ENCODE data around the gene MACROD2. TPM values are rescaled to one million over a fixed set of nuclear protein-coding genes. Genes with fewer than 3 reads are reported as not detected.

The MACROD2 gene
- total RNA-seq, 2 experiments from 2014 or later, result not detected

- Mint-ChIP-seq H3K4me1 (no peaks in the 10 kb centered on the region), H3K9me3 (peaks cover 13% of the 10 kb centered on the region), H3K36me3 (ENCODE audit: low read depth) (no peaks in the 10 kb centered on the region), H3K27ac (no peak overlapping the region), H3K4me3 (no peak overlapping the region), H3K27me3 (no peaks in the 10 kb centered on the region)
- POLR2A ChIA-PET, result no interaction called here
- DNase-seq, result no peak
- CTCF ChIA-PET, result no interaction called here
Measured at GRCh38 chr20:14481863-14482262, 486.5 kb downstream of the MACROD2 start.

- Mint-ChIP-seq H3K9me3 (peaks cover 10% of the 10 kb centered on the region), H3K4me1 (no peaks in the 10 kb centered on the region), H3K27me3 (no peaks in the 10 kb centered on the region), H3K4me3 (no peak overlapping the region), H3K27ac (no peak overlapping the region), H3K36me3 (ENCODE audit: low read depth) (no peaks in the 10 kb centered on the region)
- POLR2A ChIA-PET, result no interaction called here
- CTCF ChIA-PET, result no interaction called here
- no peak for DNase-seq
Measured at GRCh38 chr20:14488212-14488611, 492.9 kb downstream of the MACROD2 start.

- no peaks in the 10 kb centered on the region for H3K27me3 Mint-ChIP-seq
- H3K9me3 Mint-ChIP-seq, result peaks cover 10% of the 10 kb centered on the region
- H3K4me3 Mint-ChIP-seq, result no peak overlapping the region
- no peak overlapping the region for H3K27ac Mint-ChIP-seq
- ChIA-PET CTCF (no interaction called here), POLR2A (no interaction called here)
- no peaks in the 10 kb centered on the region for H3K4me1 Mint-ChIP-seq
- DNase-seq, result no peak
- no peaks in the 10 kb centered on the region for H3K36me3 Mint-ChIP-seq (ENCODE audit: low read depth)
Measured at GRCh38 chr20:14488756-14489479, 493.6 kb downstream of the MACROD2 start.

DNA sequence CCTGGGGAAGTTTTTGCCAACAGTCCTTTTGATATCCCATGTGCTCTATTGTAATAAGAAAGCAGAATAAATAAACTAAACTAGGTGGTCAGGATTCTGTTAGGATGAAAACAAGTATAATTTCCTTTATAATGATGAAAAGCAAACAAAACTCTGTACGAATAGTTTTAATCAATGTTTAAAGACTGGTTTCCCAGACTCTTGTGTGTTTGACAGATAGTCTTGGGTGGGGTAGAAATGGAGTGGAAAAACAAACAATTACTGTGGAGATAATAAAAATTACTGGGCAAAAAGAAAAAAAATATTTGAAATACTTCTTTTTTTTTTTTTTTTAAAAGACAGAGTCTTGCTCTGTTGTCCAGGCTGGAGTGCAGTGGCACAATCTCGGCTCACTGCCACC is 494.2 kb downstream of the MACROD2 start:
- H3K27me3 Mint-ChIP-seq, result no peaks in the 10 kb centered on the region
- POLR2A ChIA-PET, result no interaction called here
- DNase-seq, result no peak
- peaks cover 8% of the 10 kb centered on the region for H3K9me3 Mint-ChIP-seq
- CTCF ChIA-PET, result no interaction called here
- no peak overlapping the region for H3K4me3 Mint-ChIP-seq
- H3K27ac Mint-ChIP-seq, result no peak overlapping the region
- no peaks in the 10 kb centered on the region for H3K36me3 Mint-ChIP-seq (ENCODE audit: low read depth)
- no peaks in the 10 kb centered on the region for H3K4me1 Mint-ChIP-seq

- no peak for DNase-seq
- Mint-ChIP-seq H3K9me3 (no peaks in the 10 kb centered on the region), H3K36me3 (ENCODE audit: low read depth) (no peaks in the 10 kb centered on the region), H3K4me3 (no peak overlapping the region), H3K4me1 (no peaks in the 10 kb centered on the region), H3K27ac (no peak overlapping the region), H3K27me3 (no peaks in the 10 kb centered on the region)
- ChIA-PET CTCF (no interaction called here), POLR2A (no interaction called here)
Measured at GRCh38 chr20:14491436-14491835, 496.1 kb downstream of the MACROD2 start.

- no peaks in the 10 kb centered on the region for H3K36me3 Mint-ChIP-seq (ENCODE audit: low read depth)
- CTCF ChIA-PET, result no interaction called here
- no peaks in the 10 kb centered on the region for H3K4me1 Mint-ChIP-seq
- H3K9me3 Mint-ChIP-seq, result no peaks in the 10 kb centered on the region
- no peak for DNase-seq
- POLR2A ChIA-PET, result no interaction called here
- H3K27ac Mint-ChIP-seq, result no peak overlapping the region
- H3K4me3 Mint-ChIP-seq, result no peak overlapping the region
- H3K27me3 Mint-ChIP-seq, result no peaks in the 10 kb centered on the region
Measured at GRCh38 chr20:14493408-14493807, 498.1 kb downstream of the MACROD2 start.

- H3K9me3 Mint-ChIP-seq, result no peaks in the 10 kb centered on the region
- no peak overlapping the region for H3K4me3 Mint-ChIP-seq
- ChIA-PET CTCF (no interaction called here), POLR2A (no interaction called here)
- no peak overlapping the region for H3K27ac Mint-ChIP-seq
- no peak for DNase-seq
- no peaks in the 10 kb centered on the region for H3K4me1 Mint-ChIP-seq
- H3K36me3 Mint-ChIP-seq (ENCODE audit: low read depth), result no peaks in the 10 kb centered on the region
- H3K27me3 Mint-ChIP-seq, result no peaks in the 10 kb centered on the region
Measured at GRCh38 chr20:14494355-14494754, 499.0 kb downstream of the MACROD2 start.

- H3K27me3 Mint-ChIP-seq, result no peaks in the 10 kb centered on the region
- ChIA-PET CTCF (no interaction called here), POLR2A (no interaction called here)
- DNase-seq, result no peak
- H3K4me3 Mint-ChIP-seq, result no peak overlapping the region
- H3K9me3 Mint-ChIP-seq, result peaks cover 2% of the 10 kb centered on the region
- H3K36me3 Mint-ChIP-seq (ENCODE audit: low read depth), result no peaks in the 10 kb centered on the region
- H3K27ac Mint-ChIP-seq, result no peak overlapping the region
- H3K4me1 Mint-ChIP-seq, result no peaks in the 10 kb centered on the region
Measured at GRCh38 chr20:14495066-14495465, 499.8 kb downstream of the MACROD2 start.

GRCh38 chr20:14497004-14497403 is 501.7 kb downstream of the MACROD2 start:
- ChIA-PET CTCF (no interaction called here), POLR2A (no interaction called here)

GRCh38 chr20:14498772-14499171 is 503.5 kb downstream of the MACROD2 start:
- Mint-ChIP-seq H3K27me3 (no peaks in the 10 kb centered on the region), H3K36me3 (ENCODE audit: low read depth) (no peaks in the 10 kb centered on the region), H3K4me1 (no peaks in the 10 kb centered on the region), H3K4me3 (no peak overlapping the region), H3K9me3 (peaks cover 4% of the 10 kb centered on the region), H3K27ac (no peak overlapping the region)
- DNase-seq, result no peak
- ChIA-PET POLR2A (no interaction called here), CTCF (no interaction called here)

More at GRCh38 chr20:14497004-14497403, 501.7 kb downstream of the MACROD2 start:
- Mint-ChIP-seq H3K9me3 (peaks cover 2% of the 10 kb centered on the region), H3K4me3 (no peak overlapping the region), H3K27me3 (no peaks in the 10 kb centered on the region), H3K36me3 (ENCODE audit: low read depth) (no peaks in the 10 kb centered on the region), H3K4me1 (no peaks in the 10 kb centered on the region), H3K27ac (no peak overlapping the region)
- no peak for DNase-seq

GRCh38 chr20:14505476-14505875 is 510.2 kb downstream of the MACROD2 start:
- H3K36me3 Mint-ChIP-seq (ENCODE audit: low read depth), result no peaks in the 10 kb centered on the region
- CTCF ChIA-PET, result no interaction called here
- POLR2A ChIA-PET, result no interaction called here
- no peak overlapping the region for H3K4me3 Mint-ChIP-seq
- DNase-seq, result no peak
- H3K9me3 Mint-ChIP-seq, result peaks cover 5% of the 10 kb centered on the region
- no peaks in the 10 kb centered on the region for H3K27me3 Mint-ChIP-seq
- H3K4me1 Mint-ChIP-seq, result no peaks in the 10 kb centered on the region
- no peak overlapping the region for H3K27ac Mint-ChIP-seq

DNA sequence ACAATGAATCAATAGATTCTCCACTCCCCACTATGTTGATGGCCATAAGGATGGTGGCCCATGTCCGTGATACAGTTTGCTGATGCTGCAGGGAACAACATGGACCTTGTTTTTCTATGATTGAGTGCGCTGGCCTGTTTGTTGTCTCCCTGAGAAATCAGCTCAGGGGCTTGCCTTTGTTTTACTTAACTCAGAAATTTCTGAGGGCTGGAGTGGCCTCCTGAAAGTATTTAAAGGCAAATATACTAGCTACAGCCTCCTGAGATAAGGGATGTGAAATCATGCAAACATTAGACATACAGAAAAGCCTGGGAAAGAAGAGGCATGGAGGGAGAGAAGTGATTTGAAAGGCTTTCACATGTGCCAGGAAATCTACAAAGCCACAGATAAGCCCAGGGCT is 512.4 kb downstream of the MACROD2 start:
- POLR2A ChIA-PET, result no interaction called here
- CTCF ChIA-PET, result no interaction called here
- no peaks in the 10 kb centered on the region for H3K4me1 Mint-ChIP-seq
- no peak overlapping the region for H3K4me3 Mint-ChIP-seq
- peaks cover 9% of the 10 kb centered on the region for H3K9me3 Mint-ChIP-seq
- no peak for DNase-seq
- no peaks in the 10 kb centered on the region for H3K27me3 Mint-ChIP-seq
- no peaks in the 10 kb centered on the region for H3K36me3 Mint-ChIP-seq (ENCODE audit: low read depth)
- no peak overlapping the region for H3K27ac Mint-ChIP-seq

- H3K9me3 Mint-ChIP-seq, result peaks cover 9% of the 10 kb centered on the region
- no peaks in the 10 kb centered on the region for H3K27me3 Mint-ChIP-seq
- H3K4me3 Mint-ChIP-seq, result no peak overlapping the region
- H3K4me1 Mint-ChIP-seq, result no peaks in the 10 kb centered on the region
- no peak overlapping the region for H3K27ac Mint-ChIP-seq
- no peaks in the 10 kb centered on the region for H3K36me3 Mint-ChIP-seq (ENCODE audit: low read depth)
- ChIA-PET CTCF (no interaction called here), POLR2A (no interaction called here)
- DNase-seq, result no peak
Measured at GRCh38 chr20:14510341-14510740, 515.0 kb downstream of the MACROD2 start.

- DNase-seq, result no peak
- Mint-ChIP-seq H3K36me3 (ENCODE audit: low read depth) (no peaks in the 10 kb centered on the region), H3K4me1 (no peaks in the 10 kb centered on the region), H3K9me3 (peaks cover 14% of the 10 kb centered on the region), H3K27ac (no peak overlapping the region), H3K27me3 (no peaks in the 10 kb centered on the region), H3K4me3 (no peak overlapping the region)
- ChIA-PET CTCF (no interaction called here), POLR2A (no interaction called here)
Measured at GRCh38 chr20:14512839-14513238, 517.5 kb downstream of the MACROD2 start.

Data from activated CD4-positive, alpha-beta memory T cell treated with anti-CD3 and anti-CD28 coated beads, Interleukin-2, amount 10 ng/mL, durations not matched to agents 7 days and 5 days (primary cell).